ENCODE results near the gene ROCK2. TPM values are rescaled to one million over a fixed set of nuclear protein-coding genes. Genes with fewer than 3 reads are reported as not detected.

The ROCK2 gene
- total and polyA plus RNA-seq, 2 of the 8 experiments (the other 6 are each of a cell fraction or from before 2014, with no cell fraction given), result 2.7 to 29.0 TPM

GRCh38 chr2:11370377-11371091, 26.1 kb upstream of the ROCK2 start:
- H3K4me1 ChIP-seq (replicated peaks in 1 of 4; ENCODE audit: control insufficient read depth in 3 of 4, insufficient read depth in 4 of 4, low read length in 3 of 4), result peaks cover 0 to 8% (median 5%) of the 10 kb centered on the region in 4 experiments; a peak in 5 of 7 replicates
- no peaks in the 10 kb centered on the region for H3K27me3 ChIP-seq (replicated peaks in 1 of 4; ENCODE audit: control insufficient read depth in 3 of 4, extremely low read depth in 1 of 4, insufficient read depth in 3 of 4, low read length in 3 of 4)
- no peak overlapping the region for H2AK5ac ChIP-seq (ENCODE audit: low read depth, low read length)
- no peak overlapping the region for H2BK120ac ChIP-seq (replicated peaks; ENCODE audit: low read depth, low read length)
- H3K79me2 ChIP-seq (ENCODE audit: control insufficient read depth in 1 of 2, insufficient read depth in 2 of 2, low read length in 2 of 2), result no peaks in the 10 kb centered on the region
- no peak overlapping the region for H3K23ac ChIP-seq (ENCODE audit: insufficient read length)
- no peak overlapping the region for H2BK15ac ChIP-seq (ENCODE audit: low read length)
- no peak overlapping the region for H3K56ac ChIP-seq (replicated peaks; ENCODE audit: insufficient read length, low read depth, low read length)
- no peak overlapping the region for H4K5ac ChIP-seq (ENCODE audit: insufficient read length, low read depth, low read length)
- 93% methylated on average over 10 of the region's 10 CpGs; no CpG with 5 or more reads in 1 of the 2 experiments for WGBS, 2 experiments (ENCODE audit: extremely low coverage in 1 of 2, insufficient coverage in 1 of 2, insufficient read length in 1 of 2, insufficient replicate concordance in 2 of 2, low coverage in 1 of 2, low lambda C conversion rate in 2 of 2, missing lambda C conversion rate in 1 of 2)
- no peak overlapping the region for H3K18ac ChIP-seq (ENCODE audit: extremely low read depth, low read length)
- H3K4me2 ChIP-seq (ENCODE audit: insufficient read depth in 1 of 2, low read depth in 2 of 2, low read length in 2 of 2), result no peak overlapping the region
- no peak overlapping the region for H3K27ac ChIP-seq (ENCODE audit: low read depth, low read length)
- no peak overlapping the region for H2BK5ac ChIP-seq (ENCODE audit: low read depth, low read length)
- ChIA-PET CTCF (ENCODE audit: partially characterized antibody) (interaction anchor here (1.6 kb wide), 1 partner anchor 12 kb away, joined by 3 read pairs; no protein-coding TSS in a partner anchor), POLR2A (ENCODE audit: partially characterized antibody) (no interaction called here)
- H4K91ac ChIP-seq (replicated peaks; ENCODE audit: insufficient read length, low read length), result no peak overlapping the region
- H3K23me2 ChIP-seq (ENCODE audit: low read depth, low read length), result no peaks in the 10 kb centered on the region; the same call in 1 of the 2 replicates
- H4K8ac ChIP-seq (ENCODE audit: extremely low read depth, insufficient read depth, low read length), result no peak overlapping the region
- no peaks in the 10 kb centered on the region for H4K20me1 ChIP-seq (replicated peaks in 1 of 2; ENCODE audit: control insufficient read depth in 1 of 2, insufficient read depth in 2 of 2, low read length in 2 of 2)
- no peak overlapping the region for H3K14ac ChIP-seq (ENCODE audit: insufficient read length)
- H3K9ac ChIP-seq (replicated peaks in 1 of 4; ENCODE audit: extremely low read depth in 1 of 4, low read depth in 3 of 4, low read length in 3 of 4), result no peak overlapping the region
- no peaks in the 10 kb centered on the region for H3K79me1 ChIP-seq (ENCODE audit: low read depth, low read length)
- no peak overlapping the region for H3K4me3 ChIP-seq (ENCODE audit: extremely low read depth in 1 of 4, insufficient read depth in 2 of 4, low read depth in 3 of 4, low read length in 4 of 4)
- no peak overlapping the region; the same call in 1 of the 2 replicates for H2BK20ac ChIP-seq (ENCODE audit: low read length)
- H2BK12ac ChIP-seq (ENCODE audit: low read depth, low read length), result no peak overlapping the region
- no peaks in the 10 kb centered on the region for H3K9me3 ChIP-seq (ENCODE audit: insufficient read depth in 2 of 2, low read depth in 1 of 2, low read length in 1 of 2)
- DNase-seq (ENCODE audit: low read depth in 1 of 2, low spot score in 2 of 2), result no peak
- H3K36me3 ChIP-seq (ENCODE audit: control insufficient read depth in 2 of 4, insufficient read depth in 4 of 4, low read length in 3 of 4), result no peaks in the 10 kb centered on the region
- H2AFZ ChIP-seq (ENCODE audit: low read length), result no peak overlapping the region
- no peak for FAIRE-seq
- no peak overlapping the region for H3K4ac ChIP-seq (replicated peaks; ENCODE audit: insufficient read length, low read depth, low read length)
- no peak for TF ChIP-seq USF2 (IDR thresholded peaks at IDR 0.05; ENCODE audit: low read length)
- no peak for TF ChIP-seq SIN3A (conservative IDR thresholded peaks at IDR 0.05 in 1 of 2, IDR thresholded peaks at IDR 0.05 in 1 of 2; ENCODE audit: low read depth in 1 of 2, low read length in 2 of 2)
- TF ChIP-seq CHD2 (IDR thresholded peaks at IDR 0.05; ENCODE audit: low read length), result no peak

Measured in H1 (cell line).